A673 (cell line): ENCODE data around the gene ARAP3. TPM values are rescaled to one million over a fixed set of nuclear protein-coding genes. Genes with fewer than 3 reads are reported as not detected.

Experiments
- BruUV-seq: library from RNA; stranded (reverse); fragments of 400-500 nt; replicated peaks from 2 replicates; lab custom pipeline; 2021; lab: Mats Ljungman, UMichigan
- CTCF ChIA-PET: fragments of 300-600 bp; sonication (Branson Sonifier 250); formaldehyde crosslinking; loops from one replicate; lab custom pipeline; 2022; ENCODE audit warnings: antibody characterized with exemption; lab: Charles Lee
- POLR2A ChIA-PET: fragments of 300-600 bp; sonication (Branson Sonifier 250); formaldehyde crosslinking; loops from one replicate; lab custom pipeline; 2022; ENCODE audit warnings: antibody characterized with exemption; ENCODE audit not compliant: low non-redundant PET; lab: Charles Lee
- DNase-seq: peaks from one replicate; pipeline ENCODE4 v3.0.0-alpha.2; 2015; ENCODE audit warnings: low spot score
- H3K27ac ChIP-seq: fragments of 200-600 bp; sonication (generic); 2 replicates; pipeline ENCODE4 v1.5.1; 2016; ENCODE audit warnings: mixed run types, low read depth, mild to moderate bottlenecking, mixed read lengths, antibody characterized with exemption, low read length; ENCODE audit not compliant: poor library complexity, severe bottlenecking
- H3K27me3 ChIP-seq: fragments of 200-600 bp; sonication (generic); replicated peaks from 2 replicates; pipeline ENCODE4 v1.6.1; 2017; ENCODE audit warnings: mixed run types, low read depth, mild to moderate bottlenecking, mixed read lengths, antibody characterized with exemption, low read length; ENCODE audit not compliant: insufficient read depth, poor library complexity
- H3K36me3 ChIP-seq: fragments of 200-600 bp; sonication (generic); 2 replicates; pipeline ENCODE4 v1.6.1; 2016; ENCODE audit warnings: mixed run types, mild to moderate bottlenecking, mixed read lengths, antibody characterized with exemption, low read length; ENCODE audit not compliant: insufficient read depth, poor library complexity, severe bottlenecking
- H3K4me1 ChIP-seq: fragments of 200-600 bp; sonication (generic); 2 replicates; pipeline ENCODE4 v1.6.1; 2017; ENCODE audit warnings: mixed run types, mild to moderate bottlenecking, mixed read lengths, antibody characterized with exemption, low read length; ENCODE audit not compliant: insufficient read depth, poor library complexity, severe bottlenecking
- H3K4me3 ChIP-seq: fragments of 200-600 bp; sonication (generic); 2 replicates; pipeline ENCODE4 v1.5.1; 2016; ENCODE audit warnings: low read depth, mixed run types, mild to moderate bottlenecking, mixed read lengths, low read length; ENCODE audit not compliant: poor library complexity, severe bottlenecking
- H3K9me3 ChIP-seq: fragments of 200-600 bp; sonication (generic); 2 replicates; pipeline ENCODE4 v1.6.1; 2016; ENCODE audit warnings: mixed run types, low read depth, mild to moderate bottlenecking, mixed read lengths, antibody characterized with exemption, low read length; ENCODE audit not compliant: poor library complexity, severe bottlenecking
- CTCF ChIP-seq: fragments of 300-800, 200-600 bp; sonication (generic); conservative IDR thresholded peaks from 2 replicates; pipeline ENCODE4 v1.5.1; 2017; ENCODE audit warnings: low read depth, mild to moderate bottlenecking, antibody characterized with exemption, low read length, moderate library complexity, mixed read lengths
- EZH2 ChIP-seq: fragments of 200-600 bp; sonication (generic); IDR thresholded peaks from 2 replicates; pipeline ENCODE4 v1.6.1; 2017; ENCODE audit warnings: borderline replicate concordance, low read depth, mild to moderate bottlenecking, mixed read lengths, antibody characterized with exemption, low read length; ENCODE audit not compliant: poor library complexity, severe bottlenecking
- intact Hi-C: fragments of 100-400 bp; cut with micrococcal nuclease; formaldehyde crosslinking; loops from one replicate; pipeline ENCODE4 v1.10.0; 2022; ENCODE audit not compliant: unreplicated experiment
- total RNA-seq: library from RNA; stranded (reverse); gene quantifications from 2 replicates; pipeline ENCODE4 v1.2.3, GENCODE V29; 2021

Gene ARAP3
- total RNA-seq, 1 experiment from 2014 or later: 4.1 TPM

- POLR2A ChIA-PET: no interaction called here
- intact Hi-C loops: no loop called here
- H3K27ac ChIP-seq: no peak overlapping the region
- H3K4me1 ChIP-seq: peaks cover 9% of the 10 kb centered on the region
- DNase-seq: no peak
- no peak for TF ChIP-seq EZH2
- TF ChIP-seq CTCF: no peak
- no peaks in the 10 kb centered on the region for H3K27me3 ChIP-seq
- BruUV-seq: no TSS peak
- H3K36me3 ChIP-seq: peaks cover 16% of the 10 kb centered on the region
- peak overlapping the region; percentile 95 for H3K4me3 ChIP-seq
- CTCF ChIA-PET: no interaction called here
- H3K9me3 ChIP-seq: no peaks in the 10 kb centered on the region
These were observed 46.4 kb downstream of the ARAP3 start for GRCh38 chr5:141635646-141636045.

- Histone ChIP-seq H3K36me3 (peaks cover 20% of the 10 kb centered on the region), H3K27me3 (no peaks in the 10 kb centered on the region), H3K27ac (no peak overlapping the region), H3K4me3 (no peak overlapping the region), H3K9me3 (no peaks in the 10 kb centered on the region), H3K4me1 (peaks cover 9% of the 10 kb centered on the region)
- intact Hi-C loops: no loop called here
- POLR2A ChIA-PET: no interaction called here
- TF ChIP-seq CTCF (no peak), EZH2 (no peak)
- no peak for DNase-seq
- no TSS peak for BruUV-seq
- CTCF ChIA-PET: no interaction called here
These were observed 47.3 kb downstream of the ARAP3 start for GRCh38 chr5:141634720-141635119.

GRCh38 chr5:141633871-141634561, 48.0 kb downstream of the ARAP3 start:
- H3K9me3 ChIP-seq: no peaks in the 10 kb centered on the region
- no peak for DNase-seq
- H3K27ac ChIP-seq: no peak overlapping the region
- POLR2A ChIA-PET: no interaction called here
- intact Hi-C loops: no loop called here
- H3K4me3 ChIP-seq: no peak overlapping the region
- no peak for TF ChIP-seq EZH2
- no peak for TF ChIP-seq CTCF
- no TSS peak for BruUV-seq
- no peaks in the 10 kb centered on the region for H3K27me3 ChIP-seq
- peaks cover 9% of the 10 kb centered on the region for H3K4me1 ChIP-seq
- CTCF ChIA-PET: no interaction called here
- peaks cover 25% of the 10 kb centered on the region for H3K36me3 ChIP-seq
